Measurements from ENCODE around the gene IPPK. TPM values are rescaled to one million over a fixed set of nuclear protein-coding genes. Genes with fewer than 3 reads are reported as not detected.

Gene IPPK, protein sequence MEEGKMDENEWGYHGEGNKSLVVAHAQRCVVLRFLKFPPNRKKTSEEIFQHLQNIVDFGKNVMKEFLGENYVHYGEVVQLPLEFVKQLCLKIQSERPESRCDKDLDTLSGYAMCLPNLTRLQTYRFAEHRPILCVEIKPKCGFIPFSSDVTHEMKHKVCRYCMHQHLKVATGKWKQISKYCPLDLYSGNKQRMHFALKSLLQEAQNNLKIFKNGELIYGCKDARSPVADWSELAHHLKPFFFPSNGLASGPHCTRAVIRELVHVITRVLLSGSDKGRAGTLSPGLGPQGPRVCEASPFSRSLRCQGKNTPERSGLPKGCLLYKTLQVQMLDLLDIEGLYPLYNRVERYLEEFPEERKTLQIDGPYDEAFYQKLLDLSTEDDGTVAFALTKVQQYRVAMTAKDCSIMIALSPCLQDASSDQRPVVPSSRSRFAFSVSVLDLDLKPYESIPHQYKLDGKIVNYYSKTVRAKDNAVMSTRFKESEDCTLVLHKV
- total RNA-seq, result 7.2 TPM

DNA sequence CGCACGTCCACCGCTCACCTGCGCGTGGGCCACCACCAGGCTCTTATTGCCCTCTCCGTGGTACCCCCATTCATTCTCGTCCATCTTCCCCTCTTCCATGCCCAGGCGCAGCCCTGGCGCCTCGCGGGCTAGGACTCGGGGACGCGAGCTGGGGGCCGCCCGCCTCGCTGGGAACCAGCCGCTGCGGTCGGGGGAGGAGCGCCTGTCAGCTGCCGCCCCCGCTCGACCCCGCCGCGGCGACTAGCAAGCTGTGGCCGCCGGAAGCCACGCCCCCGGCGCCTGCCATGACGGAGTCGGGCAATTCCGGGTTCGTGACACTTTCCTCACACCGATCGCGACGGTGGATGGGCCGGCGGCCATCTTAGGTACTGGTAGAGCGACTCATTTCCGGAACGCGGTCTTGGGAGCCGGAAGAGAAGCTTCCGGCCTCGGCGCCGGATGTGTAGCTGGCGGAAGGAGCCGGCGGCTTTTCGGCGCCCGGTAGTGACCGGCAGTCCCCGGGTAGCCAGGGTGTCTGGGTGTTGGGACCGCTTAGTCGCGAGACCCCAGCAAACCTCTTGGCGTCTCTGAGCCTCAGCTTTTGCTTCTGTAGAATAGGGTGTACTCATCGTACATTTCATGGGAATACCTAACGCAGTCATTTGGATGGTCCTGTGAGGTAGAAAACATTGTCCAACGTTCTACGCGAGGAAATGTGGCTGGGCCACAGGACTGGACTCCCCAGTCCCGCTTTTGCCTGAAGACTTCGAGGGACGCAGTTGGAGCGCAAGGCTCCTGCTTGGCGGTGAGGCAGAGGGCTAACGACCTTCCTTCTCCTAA is at the start of gene IPPK:
TSS of gene IPPK (minus strand) at position 242 of the 819 bp plus-strand sequence. CDS start at position 99, 143 bp downstream.

Other genes starting within 250 kb of the IPPK start
- 4.1 TPM for gene OMD, start 245.7 kb downstream of the IPPK start, total RNA-seq
- 33.7 TPM for gene ASPN, start 187.6 kb downstream of the IPPK start, total RNA-seq
- gene ECM2, start 134.1 kb downstream of the IPPK start, total RNA-seq, result 28.6 TPM
- gene BICD2, start 94.7 kb upstream of the IPPK start, total RNA-seq, result 37.0 TPM
- 18.8 TPM for gene ZNF484, start 207.9 kb upstream of the IPPK start, total RNA-seq